Omental fat pad (tissue), 4 donors: ENCODE measurements around the gene RAB33B. TPM values are rescaled to one million over a fixed set of nuclear protein-coding genes. Genes with fewer than 3 reads are reported as not detected.

Experiments
- ATAC-seq: fragments of 150-250 bp; one replicate; pipeline ENCODE4 v1.9.1; 2016; ENCODE audit warnings: mild to moderate bottlenecking, moderate library complexity; ENCODE audit not compliant: low FRiP score
- DNase-seq: peaks from one replicate; pipeline ENCODE4 v3.0.0-alpha.2; 2019; ENCODE audit warnings: low spot score
- total RNA-seq, 4 donors: library from RNA; depleted of rRNA; stranded (reverse); fragments of >200 nt; gene quantifications; one replicate each; pipeline ENCODE4 v1.1.0, GENCODE V29; 2016
- TF ChIP-seq, protein P1 (sequence below), 3 donors: fragments of 450-650 bp; IDR thresholded peaks; one replicate each; pipeline ENCODE4 v1.5.1; 2016 to 2017; ENCODE audit warnings: antibody characterized with exemption in 3 of 3, mild to moderate bottlenecking in 3 of 3, moderate library complexity in 2 of 3

Gene RAB33B
- total RNA-seq, 4 donors from 2014 or later, result 7.4 to 14.8 (median 10.6) TPM

DNA sequence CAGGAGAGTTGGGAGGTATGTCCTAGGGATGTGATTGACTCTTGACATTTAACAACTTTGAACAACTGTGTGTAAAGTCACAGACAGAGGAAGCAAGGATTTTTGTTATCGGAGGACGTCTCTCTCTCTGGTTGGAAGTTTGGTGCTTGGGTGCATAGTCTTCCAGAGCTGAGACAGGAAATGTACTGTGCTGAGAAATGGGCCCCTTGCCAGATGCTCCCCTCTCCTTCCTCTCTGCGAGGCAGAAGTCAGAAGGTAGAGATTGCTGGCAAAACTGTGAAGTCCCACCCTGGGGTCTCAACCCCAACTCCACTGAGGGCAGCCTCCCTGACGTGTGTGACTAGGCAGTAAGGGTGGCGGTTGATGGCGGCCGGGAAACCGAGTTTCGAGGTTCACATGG, 52.9 kb downstream of the RAB33B start:
- ATAC-seq (no peak), DNase-seq (no peak)
- TF ChIP-seq, protein P1, sequence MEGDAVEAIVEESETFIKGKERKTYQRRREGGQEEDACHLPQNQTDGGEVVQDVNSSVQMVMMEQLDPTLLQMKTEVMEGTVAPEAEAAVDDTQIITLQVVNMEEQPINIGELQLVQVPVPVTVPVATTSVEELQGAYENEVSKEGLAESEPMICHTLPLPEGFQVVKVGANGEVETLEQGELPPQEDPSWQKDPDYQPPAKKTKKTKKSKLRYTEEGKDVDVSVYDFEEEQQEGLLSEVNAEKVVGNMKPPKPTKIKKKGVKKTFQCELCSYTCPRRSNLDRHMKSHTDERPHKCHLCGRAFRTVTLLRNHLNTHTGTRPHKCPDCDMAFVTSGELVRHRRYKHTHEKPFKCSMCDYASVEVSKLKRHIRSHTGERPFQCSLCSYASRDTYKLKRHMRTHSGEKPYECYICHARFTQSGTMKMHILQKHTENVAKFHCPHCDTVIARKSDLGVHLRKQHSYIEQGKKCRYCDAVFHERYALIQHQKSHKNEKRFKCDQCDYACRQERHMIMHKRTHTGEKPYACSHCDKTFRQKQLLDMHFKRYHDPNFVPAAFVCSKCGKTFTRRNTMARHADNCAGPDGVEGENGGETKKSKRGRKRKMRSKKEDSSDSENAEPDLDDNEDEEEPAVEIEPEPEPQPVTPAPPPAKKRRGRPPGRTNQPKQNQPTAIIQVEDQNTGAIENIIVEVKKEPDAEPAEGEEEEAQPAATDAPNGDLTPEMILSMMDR (IDR thresholded peaks at IDR 0.05), result no peak

DNA sequence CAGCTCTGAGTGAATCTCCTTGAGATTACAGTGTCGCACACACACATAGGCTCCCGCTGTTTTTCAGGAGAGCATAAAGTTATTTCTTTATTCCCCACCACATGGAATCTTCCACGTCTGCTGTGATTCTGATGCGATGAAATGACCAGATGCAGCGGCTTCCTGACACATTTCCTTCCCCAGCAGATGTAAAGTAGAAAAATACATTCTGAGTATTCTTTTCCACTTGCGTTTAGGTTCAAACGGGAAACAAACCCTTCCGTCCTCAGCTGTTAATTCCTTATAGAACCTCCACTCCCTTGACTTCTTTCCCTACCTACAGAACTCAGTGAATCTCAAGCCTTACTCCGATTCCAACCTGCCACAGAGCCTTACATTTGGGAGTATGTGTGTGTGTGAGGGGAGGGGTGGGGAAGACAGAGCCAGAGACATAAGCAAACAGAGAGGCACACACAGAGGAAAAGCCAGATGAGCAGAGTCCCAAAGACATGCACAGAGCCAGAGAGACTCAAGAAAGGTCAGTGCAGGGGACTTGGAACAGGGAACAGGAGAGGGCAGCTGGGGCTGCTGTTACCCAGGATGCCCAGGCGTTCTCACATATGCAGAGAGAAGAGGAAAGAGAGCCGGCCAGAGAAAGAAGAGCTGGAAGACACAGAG, 54.8 kb downstream of the RAB33B start:
- no peak for ATAC-seq
- TF ChIP-seq, protein P1 (IDR thresholded peaks at IDR 0.05), result no peak

DNA sequence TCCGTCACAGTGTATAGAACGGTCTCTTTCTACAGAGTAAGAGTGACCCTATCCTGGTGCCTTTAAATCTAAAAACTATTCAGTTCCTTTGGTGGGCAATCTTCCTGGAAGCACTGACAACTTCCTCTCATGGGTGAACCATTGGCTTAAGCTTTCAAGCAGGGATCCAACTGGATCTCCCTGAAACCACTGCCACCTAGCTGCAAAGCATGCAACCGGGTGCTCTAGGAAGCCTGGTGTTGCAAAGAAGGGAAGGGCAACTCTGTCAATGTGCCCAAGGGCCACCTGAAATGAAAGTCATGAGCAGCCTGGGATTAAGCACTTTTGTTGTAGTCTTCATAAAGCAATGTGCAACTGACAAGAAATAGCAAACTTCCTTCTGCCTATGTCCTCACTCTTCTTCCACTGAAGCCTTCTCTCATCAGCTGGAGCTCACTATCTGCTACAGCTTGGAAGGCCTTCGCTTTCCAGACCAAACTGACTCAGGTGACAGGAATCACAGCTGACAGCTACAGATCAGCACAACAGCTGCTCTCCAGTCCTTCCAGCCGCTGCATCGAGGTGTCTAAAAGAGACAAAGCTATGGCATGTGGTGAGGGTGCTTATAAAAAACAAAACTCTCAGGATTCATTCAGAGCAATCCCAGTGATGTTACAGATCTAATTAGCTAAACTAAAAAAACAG, 55.9 kb downstream of the RAB33B start:
- TF ChIP-seq, protein P1 (IDR thresholded peaks at IDR 0.05), result no peak
- no peak for ATAC-seq
- DNase-seq, result no peak

More for the DNA sequence above, 54.8 kb downstream of the RAB33B start:
- no peak for DNase-seq

DNA sequence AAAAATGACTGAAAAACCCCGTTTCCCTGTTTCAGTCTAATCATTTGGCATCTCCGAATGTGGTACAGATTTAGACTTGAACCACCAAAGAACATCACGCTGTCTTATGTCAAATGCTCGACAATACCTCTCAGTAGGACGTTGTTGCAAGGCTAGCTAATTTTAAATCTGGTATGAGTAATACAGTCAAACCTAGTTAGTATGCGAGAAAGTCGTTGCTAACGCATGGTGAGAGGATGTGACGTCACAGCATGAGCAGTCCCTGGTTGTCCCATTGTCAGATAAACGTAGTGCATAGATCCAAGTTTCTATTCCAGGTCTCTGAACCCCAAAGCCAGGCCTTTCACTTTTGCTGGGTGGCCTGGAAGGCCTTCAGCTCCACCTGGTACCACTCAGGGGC, 57.4 kb downstream of the RAB33B start:
- DNase-seq, result no peak
- ATAC-seq, result no peak
- TF ChIP-seq, protein P1 (IDR thresholded peaks at IDR 0.05), result no peak

DNA sequence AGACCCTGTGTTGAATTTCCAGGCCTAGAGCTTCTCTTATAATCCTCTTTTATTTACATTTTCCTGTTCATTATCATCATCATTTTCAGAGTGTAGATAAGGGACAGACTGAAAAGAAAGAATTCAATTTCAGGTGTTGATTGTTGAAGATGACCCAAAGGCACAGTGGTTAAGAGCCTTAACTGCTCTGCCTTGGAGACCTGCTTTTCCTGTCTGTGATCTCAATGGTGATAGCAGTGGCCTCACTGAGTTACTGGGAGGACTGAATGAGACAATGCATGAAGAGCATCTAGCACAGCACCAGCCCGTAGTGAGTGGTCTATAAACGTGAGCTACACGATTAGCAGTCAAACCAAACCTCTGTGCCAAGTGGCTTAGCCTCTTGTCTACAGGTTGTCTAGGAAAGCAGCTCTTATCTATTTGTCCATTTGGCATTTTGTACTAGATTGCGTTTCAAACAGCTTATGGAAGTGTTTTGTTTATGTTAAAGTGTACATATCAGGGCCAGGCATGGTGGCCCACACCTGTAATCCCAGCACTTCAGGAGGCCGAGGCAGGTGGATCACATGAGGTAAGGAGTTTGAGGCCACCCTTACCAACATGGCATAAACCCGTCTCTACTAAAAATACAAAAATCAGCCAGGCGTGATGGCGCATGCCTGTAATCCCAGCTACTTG, 60.6 kb downstream of the RAB33B start:
- TF ChIP-seq, protein P1 (IDR thresholded peaks at IDR 0.05), result no peak
- no peak for DNase-seq
- no peak for ATAC-seq

DNA sequence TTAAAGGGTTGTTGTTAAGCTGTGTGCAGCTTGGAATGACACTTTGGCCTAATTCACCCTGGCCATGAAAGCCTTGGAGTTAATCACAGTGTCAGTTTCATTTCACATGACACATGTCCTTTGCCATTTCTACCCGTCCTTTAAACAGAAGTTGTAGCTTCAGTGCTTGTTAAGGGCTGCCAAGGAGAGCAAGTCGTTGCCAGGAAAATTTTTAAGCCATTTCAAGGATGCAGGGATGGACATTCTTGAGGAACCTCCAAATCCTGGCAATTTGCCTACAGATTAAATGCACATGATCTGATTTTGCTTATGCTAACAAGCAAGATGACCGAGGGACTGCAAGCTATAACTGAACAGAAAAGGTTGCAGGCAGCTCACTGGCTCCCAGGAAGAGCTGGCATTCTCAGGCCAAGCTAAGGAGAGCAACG, 61.6 kb downstream of the RAB33B start:
- ATAC-seq (no peak), DNase-seq (no peak)
- TF ChIP-seq, protein P1 (IDR thresholded peaks at IDR 0.05), result no peak
